Limb (tissue), 2 donors: ENCODE data around the gene CRYBA2.
A peak's percentile ranks its signal among the peaks of the same experiment; 100 is the strongest.

Source experiments
- DNase-seq, 2 donors: peaks; one replicate each; pipeline ENCODE4 v3.0.0-alpha.2; 2016; ENCODE audit errors: extremely low spot score in 2 of 2

CRYBA2 gene

GRCh38 chr2:218982586-218983262 lies 10.5 kb downstream of the CRYBA2 start:
- DNase-seq: peak in 1 of 2 donors; percentile 38

DNA sequence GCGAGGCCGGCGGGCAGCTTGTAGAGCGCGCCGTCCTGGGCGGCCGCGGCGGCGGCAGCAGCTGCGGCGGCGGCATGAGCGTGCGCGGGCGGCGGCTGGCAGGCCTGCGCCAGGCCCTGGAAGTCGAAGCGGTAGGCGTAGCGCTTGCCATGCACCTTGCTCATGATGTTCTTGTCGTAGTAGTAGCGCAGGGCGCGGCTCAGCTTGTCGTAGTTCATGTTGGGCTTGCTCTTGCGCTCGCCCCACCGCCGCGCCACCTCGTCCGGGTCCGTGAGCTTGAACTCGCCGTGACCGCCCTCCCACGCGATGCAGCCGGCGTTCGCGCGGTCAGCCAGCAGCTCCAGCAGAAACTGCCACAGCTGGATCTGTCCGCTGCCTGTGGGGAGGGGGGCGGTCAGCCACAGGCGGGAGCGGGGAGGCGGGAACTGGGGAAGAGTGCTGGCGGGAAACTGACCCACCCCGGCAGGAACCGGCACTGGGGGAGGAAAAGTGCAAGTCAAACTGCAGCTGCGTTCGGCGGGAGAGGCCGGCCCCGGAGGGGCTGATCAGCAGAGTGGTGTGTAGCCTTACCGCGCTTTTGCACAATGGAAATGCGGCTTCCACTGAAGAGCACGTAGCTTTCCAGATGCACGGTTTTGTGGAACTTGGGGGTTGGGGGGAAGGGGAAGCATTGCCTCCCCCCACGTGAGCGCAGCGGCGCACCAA lies 11.2 kb downstream of the CRYBA2 start:
- DNase-seq: peak in 1 of 2 donors; percentile 57

DNA sequence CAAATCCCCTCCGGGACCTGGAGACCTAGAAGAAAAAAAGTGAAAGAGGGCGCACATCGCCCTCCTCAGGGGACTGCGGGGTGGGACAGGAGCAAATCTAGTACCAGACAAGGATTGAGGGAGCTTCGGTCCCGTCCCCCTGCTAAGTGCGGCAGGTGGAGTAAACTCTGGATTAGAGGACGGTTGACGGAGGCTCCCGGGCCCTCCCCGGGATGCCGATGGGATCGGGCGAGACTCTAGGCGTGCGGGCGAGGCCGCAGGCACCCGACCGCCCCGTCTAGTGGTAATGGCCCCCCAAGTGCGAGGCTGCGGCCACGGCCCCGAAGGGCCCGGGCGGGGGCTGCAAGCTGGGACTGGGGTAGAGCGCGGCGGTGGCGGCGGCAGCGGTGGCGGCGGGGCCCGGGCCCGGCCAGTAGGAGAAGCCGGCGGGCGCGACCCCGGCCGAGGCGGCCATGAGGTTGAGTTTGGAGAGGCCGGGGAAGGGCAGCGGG lies 11.8 kb downstream of the CRYBA2 start:
- no peak for DNase-seq

GRCh38 chr2:218980735-218981389 lies 12.4 kb downstream of the CRYBA2 start:
- DNase-seq: peak in 1 of 2 donors; percentile 26

DNA sequence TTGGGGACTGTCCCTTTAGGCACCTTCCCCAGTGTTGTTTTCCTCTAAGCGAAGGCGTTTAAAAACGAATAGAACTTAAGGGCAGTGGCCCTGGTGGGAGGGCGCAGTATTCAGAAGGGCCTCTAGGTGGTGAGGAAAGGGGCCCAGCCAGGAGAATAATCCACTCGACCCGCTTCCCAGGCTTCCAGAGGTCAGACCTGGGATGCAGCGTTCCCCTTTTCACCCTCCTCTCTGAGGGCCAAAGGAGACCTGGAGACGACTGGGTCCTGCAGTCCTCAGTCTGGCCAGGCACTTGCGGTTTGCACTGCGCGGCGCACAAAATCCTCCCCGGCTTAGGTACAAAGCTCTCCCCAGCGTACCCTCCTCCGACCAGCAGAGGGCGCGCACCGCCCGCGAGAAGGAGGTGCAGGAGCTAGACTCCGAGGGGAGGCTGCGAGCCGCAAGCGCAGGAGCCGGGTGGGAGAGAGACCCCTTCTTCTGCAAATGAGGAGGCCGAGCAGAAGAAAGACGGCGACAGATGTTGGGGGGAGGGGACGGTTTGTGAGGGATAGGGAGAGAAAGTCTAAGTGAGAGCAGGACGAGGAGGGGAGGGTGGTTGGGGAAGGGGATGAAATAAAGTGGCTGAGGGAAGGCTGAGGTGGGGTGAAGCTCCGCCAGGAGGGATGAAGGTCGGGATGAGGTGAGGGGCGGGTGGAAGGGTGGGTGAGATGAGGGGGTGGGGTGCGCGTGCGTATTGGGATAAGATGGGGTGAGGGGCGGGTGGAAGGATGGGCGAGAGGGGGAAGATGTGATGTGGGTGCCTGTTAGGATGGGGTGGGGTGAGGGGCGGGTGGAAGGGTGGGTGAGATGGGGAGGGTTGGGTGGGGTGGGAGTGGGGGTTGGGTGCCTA lies 13.1 kb downstream of the CRYBA2 start:
- DNase-seq: peak; percentile 72 to 88

GRCh38 chr2:218975060-218975777 lies 18.0 kb downstream of the CRYBA2 start:
- no peak for DNase-seq

DNA sequence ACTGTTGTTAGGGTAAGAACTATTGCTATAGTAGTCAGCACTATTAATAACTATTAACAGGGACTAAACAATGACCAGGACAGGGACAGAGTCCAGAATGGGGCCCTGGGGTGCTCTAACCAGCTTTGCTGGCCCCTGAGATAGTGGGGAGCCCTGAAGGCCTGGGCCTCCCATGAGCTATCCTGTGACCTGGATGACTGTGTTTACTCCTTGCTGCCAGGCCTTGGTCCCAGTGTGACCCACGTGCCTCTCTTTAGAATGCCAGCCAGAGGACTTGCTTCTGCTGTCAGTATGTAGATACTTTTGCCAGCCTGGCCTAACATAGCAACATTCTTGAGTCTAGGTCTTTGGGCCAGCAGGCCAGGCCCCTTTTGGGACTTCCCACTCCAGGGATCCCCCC lies 22.3 kb downstream of the CRYBA2 start:
- DNase-seq: no peak

DNA sequence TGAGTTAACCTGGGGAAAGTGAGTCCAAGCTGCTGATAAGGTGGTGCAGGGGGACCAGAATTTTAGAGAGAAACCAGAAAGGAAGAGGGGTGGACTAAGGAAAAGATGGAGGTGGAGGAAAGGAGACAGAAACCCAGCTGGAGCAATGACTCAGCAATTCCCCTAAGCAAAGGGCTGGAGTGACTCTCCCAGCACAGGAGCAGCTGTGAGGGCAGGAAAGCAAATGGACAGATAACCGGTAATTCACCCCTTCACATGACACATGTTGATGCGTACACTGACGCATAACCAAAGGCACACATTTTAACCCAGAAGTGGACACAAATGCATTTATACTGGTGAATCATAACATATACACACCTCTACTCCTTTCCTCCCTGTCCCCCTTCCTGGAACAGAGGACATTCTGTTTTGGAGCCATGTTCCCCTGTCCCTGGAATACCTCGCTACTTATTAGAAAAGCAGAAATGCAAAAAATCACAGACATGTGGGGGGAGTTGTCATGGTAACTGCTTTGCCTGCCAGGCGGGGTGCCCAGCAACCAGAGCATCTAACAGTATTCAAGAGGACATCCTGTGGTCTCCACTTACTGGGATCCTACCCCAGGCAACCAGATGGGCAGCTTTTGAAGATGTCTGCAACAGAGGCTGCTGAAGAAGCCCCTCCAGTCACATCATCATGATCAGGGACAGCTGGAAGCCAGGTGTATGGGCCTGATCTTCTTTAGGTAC lies 29.0 kb downstream of the CRYBA2 start:
- no peak for DNase-seq

DNA sequence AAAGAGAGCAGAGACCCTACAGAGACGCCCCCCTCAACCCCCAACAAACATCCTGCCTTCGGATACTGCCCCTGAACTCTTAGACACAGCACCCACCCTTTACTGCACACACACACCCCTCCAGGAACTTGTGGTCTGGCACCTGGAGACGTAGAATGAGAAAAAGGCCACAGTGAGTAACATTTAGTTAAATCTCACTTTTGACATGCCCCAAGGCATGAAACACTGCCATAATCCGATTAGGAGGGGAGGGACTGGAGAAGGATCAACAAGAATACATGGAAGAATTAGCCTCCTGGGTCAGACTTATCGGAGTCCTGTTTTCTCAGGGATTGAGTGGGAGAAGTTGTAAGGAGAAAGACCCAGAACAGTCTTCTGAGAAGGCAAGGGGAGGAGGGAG lies 29.6 kb downstream of the CRYBA2 start:
- DNase-seq: no peak

- peak; percentile 24 to 88 for DNase-seq
Observed at GRCh38 chr2:218962859-218963492, 30.2 kb downstream of the CRYBA2 start.

- peak in 1 of 2 donors; percentile 53 for DNase-seq
Observed at GRCh38 chr2:218961651-218962570, 31.3 kb downstream of the CRYBA2 start.

DNA sequence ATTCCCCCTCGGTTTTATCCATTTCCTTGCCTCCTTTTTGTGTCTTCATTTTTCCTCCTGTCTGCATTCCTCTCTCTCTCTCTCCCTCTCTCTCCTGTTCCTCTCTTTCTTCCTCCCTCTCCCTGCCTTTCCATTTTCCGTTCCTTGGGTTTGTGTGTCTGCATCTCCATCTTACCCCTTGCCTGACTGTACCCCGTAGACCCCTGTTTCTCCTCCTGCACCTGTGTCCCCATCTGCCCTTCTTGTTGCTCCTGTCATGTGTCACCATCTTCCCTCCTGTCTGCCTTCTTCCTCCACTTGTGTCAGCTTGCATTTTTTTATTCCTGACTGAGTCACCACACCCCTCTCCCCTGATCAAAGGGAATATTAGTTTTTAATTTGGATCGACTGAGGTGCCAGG lies 32.0 kb downstream of the CRYBA2 start:
- DNase-seq: no peak

GRCh38 chr2:218960309-218961165 lies 32.7 kb downstream of the CRYBA2 start:
- DNase-seq: peak in 1 of 2 donors; percentile 44

DNA sequence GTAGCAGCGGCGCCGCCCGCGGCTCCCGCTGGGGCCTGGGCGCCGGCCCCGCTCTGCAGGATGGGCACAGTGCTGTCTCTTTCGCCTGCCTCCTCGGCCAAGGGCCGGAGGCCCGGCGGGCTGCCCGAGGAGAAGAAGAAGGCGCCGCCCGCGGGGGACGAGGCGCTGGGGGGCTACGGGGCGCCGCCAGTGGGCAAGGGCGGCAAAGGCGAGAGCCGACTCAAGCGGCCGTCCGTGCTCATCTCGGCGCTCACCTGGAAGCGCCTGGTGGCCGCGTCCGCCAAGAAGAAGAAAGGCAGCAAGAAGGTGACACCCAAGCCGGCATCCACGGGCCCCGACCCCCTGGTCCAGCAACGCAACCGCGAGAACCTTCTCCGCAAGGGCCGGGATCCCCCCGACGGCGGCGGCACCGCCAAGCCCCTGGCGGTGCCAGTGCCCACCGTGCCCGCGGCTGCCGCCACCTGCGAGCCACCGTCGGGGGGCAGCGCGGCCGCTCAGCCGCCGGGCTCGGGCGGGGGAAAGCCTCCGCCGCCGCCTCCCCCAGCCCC lies 33.4 kb downstream of the CRYBA2 start:
- no peak for DNase-seq

GRCh38 chr2:218959141-218959731 lies 34.0 kb downstream of the CRYBA2 start, which contains the start of gene CDK5R2:
Gene CDK5R2, plus strand, starts transcription at chr2:218959666. Its CDS starts 155 bp downstream, at chr2:218959821.
- peak; percentile 76 to 95 for DNase-seq

DNA sequence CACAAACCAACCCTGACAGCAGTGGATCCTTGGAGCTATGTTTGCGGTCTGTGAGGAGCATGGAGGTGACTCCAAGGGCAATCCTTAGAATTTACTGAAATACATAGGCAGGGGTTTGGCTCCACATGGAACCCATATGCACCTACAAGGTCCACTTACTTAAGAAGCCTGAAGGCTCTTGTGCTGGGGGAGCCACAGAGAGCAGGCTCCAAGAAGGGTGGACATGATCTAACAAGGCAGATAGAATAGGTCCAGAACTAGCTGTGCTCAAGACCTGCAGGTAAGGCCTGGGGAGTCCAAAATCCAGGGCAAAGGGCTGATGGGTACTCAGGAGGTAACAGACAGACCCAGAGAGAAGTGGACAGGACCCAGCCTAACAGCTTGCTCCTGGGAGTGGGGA lies 34.9 kb downstream of the CRYBA2 start:
- no peak for DNase-seq

GRCh38 chr2:218957671-218958070 lies 35.6 kb downstream of the CRYBA2 start:
- no peak for DNase-seq
